HS-5 (cell line): ENCODE measurements around the gene CLDN5.
A peak's percentile ranks its signal among the peaks of the same experiment; 100 is the strongest.

Experiments
- DNase-seq: peaks from one replicate; pipeline ENCODE4 v3.0.0-alpha.2; 2012; ENCODE audit warnings: low read depth

Gene CLDN5, protein sequence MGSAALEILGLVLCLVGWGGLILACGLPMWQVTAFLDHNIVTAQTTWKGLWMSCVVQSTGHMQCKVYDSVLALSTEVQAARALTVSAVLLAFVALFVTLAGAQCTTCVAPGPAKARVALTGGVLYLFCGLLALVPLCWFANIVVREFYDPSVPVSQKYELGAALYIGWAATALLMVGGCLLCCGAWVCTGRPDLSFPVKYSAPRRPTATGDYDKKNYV

DNA sequence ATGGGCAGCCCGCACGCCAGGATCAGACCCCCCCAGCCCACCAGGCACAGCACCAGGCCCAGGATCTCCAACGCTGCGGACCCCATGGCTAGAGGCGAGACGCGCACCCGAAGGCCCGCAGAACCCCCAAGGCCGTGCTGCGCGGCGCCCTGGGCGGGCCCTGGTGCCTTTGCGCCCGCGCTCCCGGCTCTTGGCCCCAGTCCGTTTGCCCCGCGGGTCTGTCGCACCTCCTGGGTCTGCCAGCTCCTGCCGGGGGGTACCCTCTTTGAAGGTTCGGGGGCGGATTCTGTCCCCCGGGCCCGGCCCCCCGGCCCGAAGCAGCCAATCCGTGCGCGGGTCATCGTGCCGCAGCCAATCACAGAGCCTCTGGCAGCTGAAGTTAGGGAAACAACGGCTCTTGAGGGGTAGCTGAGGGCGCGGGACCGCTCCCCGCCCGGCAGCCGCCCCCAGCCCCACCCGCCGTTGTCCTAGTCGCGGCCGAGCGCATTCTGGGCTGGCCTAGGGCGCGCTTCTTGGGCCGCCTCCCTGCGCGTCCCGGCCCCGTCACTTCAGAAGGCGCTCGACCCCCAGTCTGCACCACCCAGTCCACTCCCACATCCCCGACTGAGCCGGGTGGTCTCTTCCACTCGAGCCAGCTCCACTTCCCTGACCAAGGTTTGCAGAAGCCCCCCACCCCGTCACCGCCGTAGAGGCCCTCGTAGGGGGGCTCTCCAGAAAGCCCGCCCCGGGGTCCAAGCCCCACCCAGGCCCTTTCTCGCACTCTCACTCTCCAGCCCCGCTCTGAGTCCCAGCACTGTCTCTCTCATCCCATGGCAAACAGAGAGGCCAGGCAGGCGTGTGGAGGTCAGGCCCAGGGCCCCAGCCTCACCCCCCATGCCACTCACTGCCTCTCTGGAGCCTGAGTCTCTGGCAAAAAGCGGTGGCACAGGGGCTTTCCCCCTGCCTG lies at the start of gene CLDN5:
CLDN5 (minus strand) TSS at position 241 of the 946 bp plus-strand sequence; CDS start at position 86, 155 bp downstream.
- no peak for DNase-seq

DNA sequence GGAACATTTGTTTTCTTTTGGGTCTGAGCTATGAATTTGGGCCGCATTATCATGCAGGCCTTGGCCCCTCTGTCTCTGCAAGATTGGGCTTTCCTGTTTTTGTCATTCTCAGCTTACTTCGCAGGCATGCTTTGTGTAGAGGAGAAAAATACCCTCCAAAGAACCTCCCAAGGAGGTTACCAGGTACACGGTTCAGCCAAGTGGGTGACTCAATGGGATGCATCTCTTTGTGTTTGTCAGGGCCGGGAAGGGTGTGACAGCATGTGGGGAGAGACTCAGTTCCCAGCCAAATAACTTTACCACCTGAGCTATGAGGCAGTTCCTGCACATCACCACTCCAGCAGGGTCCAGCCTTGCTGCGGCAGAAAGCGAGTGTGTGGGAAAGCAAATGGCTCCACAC lies 47.8 kb upstream of the CLDN5 start:
- DNase-seq: no peak

GRCh38 chr22:19571207-19571795 lies 47.1 kb upstream of the CLDN5 start:
- DNase-seq: no peak

DNA sequence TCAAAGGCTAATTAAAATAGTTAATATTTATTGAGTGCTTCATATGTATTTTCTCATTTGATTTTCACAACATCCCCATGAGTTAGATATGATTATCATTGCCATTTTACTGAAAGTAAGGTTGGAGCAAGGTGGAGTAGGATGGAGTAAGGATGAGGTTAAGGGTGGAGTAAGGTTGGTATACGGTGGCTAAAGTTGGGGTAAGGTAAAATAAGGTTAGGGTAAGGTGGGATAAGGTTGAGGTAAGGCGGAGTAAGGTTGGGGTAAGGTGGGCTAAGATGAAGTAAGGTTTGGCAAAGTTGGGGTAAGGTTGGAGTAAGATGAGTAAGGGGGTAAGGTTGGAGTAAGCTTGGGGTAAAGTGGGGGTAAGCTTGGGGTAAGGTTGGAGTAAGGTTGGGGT lies 45.8 kb upstream of the CLDN5 start:
- DNase-seq: no peak

- no peak for DNase-seq
Measured at GRCh38 chr22:19569276-19569640, 45.0 kb upstream of the CLDN5 start.

DNA sequence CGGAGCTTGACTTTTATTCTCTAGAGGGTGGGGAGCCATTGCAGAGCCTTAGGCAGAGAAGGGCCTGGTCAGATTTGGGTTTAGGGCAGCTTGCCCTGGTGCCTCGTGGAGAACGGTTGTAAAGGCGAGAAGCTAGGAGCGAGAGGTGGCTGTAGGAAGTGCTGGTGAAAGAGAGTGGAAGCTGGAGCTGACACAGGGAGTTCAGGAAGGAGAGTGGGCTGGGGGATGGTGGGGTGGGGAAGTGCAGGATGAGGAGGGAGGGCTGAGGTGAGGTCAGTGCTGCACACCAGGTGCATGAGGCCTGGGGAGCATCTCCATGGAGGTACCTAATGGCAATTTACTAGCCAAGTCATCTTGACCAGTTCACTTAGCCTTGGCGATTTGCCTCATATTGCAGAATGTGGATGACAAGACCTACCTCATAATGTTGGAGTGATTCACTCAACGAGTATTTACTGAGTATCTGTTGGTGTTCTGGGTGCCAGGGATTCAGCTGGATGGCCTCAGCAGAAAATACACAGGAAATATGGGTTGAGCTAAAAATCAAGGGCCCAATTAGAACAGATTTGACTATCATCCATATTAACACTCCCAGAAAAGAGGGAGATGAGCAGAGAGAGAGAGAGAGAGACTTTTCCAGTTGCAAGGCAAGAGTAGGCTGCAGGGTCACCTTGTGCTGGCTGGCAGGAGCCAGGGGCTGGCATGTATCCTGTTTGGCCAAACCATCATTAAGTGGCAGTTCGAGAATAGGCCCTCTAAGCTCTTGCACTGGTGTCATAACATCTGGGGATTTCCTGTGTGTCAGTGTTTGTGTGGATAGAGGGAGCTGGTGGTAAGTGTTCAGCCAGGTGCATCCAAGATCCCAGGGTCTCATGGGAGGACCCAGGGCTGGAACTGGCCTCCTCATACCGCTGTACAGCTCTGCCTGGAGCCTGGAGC lies 44.4 kb upstream of the CLDN5 start:
- peak; percentile 89 for DNase-seq

GRCh38 chr22:19567157-19568009 lies 43.2 kb upstream of the CLDN5 start:
- DNase-seq: no peak

- no peak for DNase-seq
Measured at GRCh38 chr22:19566279-19567156, 42.3 kb upstream of the CLDN5 start.

DNA sequence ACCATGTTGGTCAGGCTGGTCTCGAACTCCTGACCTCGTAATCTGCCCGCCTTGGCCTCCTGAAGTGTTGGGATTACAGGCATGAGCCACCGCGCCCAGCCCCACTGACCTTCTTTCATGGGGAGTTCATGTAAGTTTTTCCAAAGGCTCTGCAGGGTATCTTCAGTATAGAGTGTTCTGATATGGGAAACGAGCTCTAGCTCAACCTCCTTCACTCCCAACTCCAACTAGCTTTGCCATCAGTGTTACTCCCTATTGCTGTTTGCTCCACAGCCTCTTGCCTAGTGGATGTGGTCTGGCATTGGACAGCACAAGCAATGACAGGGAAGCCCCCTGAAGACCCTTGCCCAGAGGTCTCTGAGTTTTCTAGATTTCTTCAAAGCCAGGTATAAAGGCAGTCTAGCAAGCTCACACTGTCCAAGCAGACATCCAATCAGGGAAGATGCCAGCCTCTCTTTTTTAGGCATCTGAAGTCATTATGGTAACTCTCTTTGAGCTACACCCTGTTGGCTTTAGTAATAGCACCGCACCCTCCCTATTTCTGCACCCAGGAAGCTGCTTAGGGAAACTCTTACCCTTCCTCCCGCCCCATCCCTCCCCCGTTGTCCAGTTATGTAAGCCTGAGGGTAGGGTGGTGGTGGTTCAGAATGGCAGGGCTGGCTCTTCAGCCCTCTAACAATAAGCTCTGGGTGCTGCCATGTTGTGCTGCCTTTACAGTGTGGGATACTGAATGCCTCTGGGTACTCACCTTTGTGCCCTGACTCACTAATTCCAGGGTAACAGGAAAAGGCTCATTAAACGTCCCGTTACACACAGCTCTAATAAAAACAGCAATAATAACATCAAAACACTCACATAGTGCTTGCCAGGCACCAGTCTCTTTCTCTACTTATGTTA lies 41.4 kb upstream of the CLDN5 start:
- DNase-seq: no peak

- DNase-seq: no peak
Measured at GRCh38 chr22:19559956-19560355, 35.7 kb upstream of the CLDN5 start.

- DNase-seq: no peak
Measured at GRCh38 chr22:19559324-19559811, 35.2 kb upstream of the CLDN5 start.

- DNase-seq: no peak
Measured at GRCh38 chr22:19556963-19557545, 32.8 kb upstream of the CLDN5 start.

- DNase-seq: no peak
Measured at GRCh38 chr22:19555651-19556050, 31.4 kb upstream of the CLDN5 start.

DNA sequence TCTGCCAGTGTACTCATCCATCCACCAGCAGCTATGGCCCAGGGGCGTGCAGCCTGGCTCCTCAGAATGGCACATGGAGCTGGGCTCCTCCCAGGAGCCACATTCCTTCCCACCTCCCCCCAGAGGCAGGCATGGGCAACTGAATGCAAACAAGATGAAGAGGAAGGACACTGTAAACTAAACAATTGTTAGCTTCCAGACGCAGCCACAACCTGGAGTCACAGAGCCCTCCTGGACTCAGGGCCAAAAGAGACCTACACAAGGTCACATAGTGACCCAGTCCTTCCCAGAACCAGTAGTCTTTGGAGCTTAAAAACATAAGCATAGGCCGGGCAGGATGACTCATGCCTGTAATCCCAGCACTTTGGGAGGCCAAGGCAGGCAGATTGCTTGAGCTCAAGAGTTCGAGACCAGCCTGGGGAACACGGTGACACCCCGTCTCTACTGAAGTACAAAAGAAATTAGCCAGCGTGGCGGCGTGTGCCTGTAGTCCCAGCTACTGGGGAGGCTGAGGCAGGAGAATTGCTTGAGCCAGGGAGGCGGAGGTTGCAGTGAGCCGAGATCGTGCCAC lies 30.7 kb upstream of the CLDN5 start:
- no peak for DNase-seq

DNA sequence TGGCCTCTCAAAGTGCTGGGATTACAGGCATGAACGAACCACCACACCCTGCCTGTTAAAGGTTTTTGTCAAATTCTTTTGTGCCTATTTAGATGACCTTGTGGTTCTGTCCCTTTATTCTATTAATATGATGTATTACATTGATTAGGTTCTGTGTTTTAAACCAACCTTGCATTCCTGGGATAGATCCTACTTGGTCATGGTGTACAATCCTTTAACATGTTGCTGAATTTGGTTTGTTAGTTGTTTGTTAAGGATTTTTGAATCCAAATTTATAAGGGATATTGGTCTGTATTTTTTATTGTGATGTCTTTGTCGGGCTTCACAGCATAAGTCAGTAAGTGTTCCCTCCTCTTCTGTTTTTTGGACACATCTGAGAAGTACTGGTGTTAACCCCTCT lies 29.0 kb upstream of the CLDN5 start:
- no peak for DNase-seq

DNA sequence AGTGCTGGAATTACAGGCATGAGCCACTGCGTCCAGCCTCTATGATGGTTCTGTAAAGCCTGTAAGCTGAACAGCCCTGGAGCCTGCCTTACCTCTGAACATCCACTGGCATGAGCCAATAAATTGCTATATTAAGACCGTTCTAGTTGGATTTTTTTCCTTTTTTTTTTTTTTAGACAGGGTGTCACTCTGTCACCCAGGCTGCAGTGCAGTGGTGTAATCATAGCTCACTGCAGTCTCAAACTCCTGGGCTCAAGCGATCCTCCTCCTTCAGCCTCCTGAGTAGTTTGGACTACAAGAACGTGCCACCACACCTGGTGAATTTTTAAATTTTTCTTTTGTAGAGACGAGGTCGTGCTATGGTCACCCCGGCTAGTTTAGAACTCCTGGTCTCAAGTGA lies 26.2 kb upstream of the CLDN5 start:
- DNase-seq: no peak

DNA sequence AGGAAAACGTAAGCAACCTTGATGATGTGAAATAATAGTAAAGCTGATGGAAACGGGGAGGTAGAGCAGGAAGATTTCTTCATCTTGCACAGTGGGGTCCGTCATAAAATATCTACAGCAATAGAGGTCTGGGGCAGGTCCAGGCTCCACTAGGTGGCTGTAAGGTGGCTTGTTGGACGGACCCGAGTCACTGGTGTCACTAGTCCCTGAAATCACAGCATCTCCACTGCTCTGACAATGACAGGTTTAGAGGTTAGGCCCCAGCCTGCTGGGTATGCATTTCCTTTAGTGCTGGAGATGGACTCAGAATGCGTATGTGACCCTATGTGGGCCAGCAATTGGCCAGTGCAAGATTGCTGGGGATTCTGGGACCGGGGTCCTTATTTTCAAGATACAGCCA lies 25.2 kb upstream of the CLDN5 start:
- DNase-seq: no peak

- DNase-seq: no peak
Measured at GRCh38 chr22:19548964-19549363, 24.8 kb upstream of the CLDN5 start.
